Measurements from ENCODE around the gene PLK5.

PLK5 gene

GRCh38 chr19:1501200-1501595, 22.7 kb upstream of the PLK5 start:
- no peak overlapping the region for H3K4me3 ChIP-seq (replicated peaks; ENCODE audit: low read depth, low read length)
- DNase-seq (ENCODE audit: extremely low read depth, low read depth) = no peak
- no peak for TF ChIP-seq CTCF (IDR thresholded peaks at IDR 0.05; ENCODE audit: low read depth, low read length, missing control alignments)

GRCh38 chr19:1502433-1503088, 21.3 kb upstream of the PLK5 start:
- no peak for TF ChIP-seq CTCF (IDR thresholded peaks at IDR 0.05; ENCODE audit: low read depth, low read length, missing control alignments)
- no peak for DNase-seq (ENCODE audit: extremely low read depth, low read depth)
- H3K4me3 ChIP-seq (replicated peaks; ENCODE audit: low read depth, low read length) = no peak overlapping the region

GRCh38 chr19:1503089-1503924, 20.6 kb upstream of the PLK5 start:
- no peak overlapping the region for H3K4me3 ChIP-seq (replicated peaks; ENCODE audit: low read depth, low read length)
- TF ChIP-seq CTCF (IDR thresholded peaks at IDR 0.05; ENCODE audit: low read depth, low read length, missing control alignments) = peak; percentile 81
- DNase-seq (ENCODE audit: extremely low read depth, low read depth) = no peak

GRCh38 chr19:1503925-1504773, 19.7 kb upstream of the PLK5 start:
- TF ChIP-seq CTCF (IDR thresholded peaks at IDR 0.05; ENCODE audit: low read depth, low read length, missing control alignments) = no peak
- DNase-seq (ENCODE audit: extremely low read depth, low read depth) = no peak
- H3K4me3 ChIP-seq (replicated peaks; ENCODE audit: low read depth, low read length) = no peak overlapping the region

- no peak overlapping the region for H3K4me3 ChIP-seq (replicated peaks; ENCODE audit: low read depth, low read length)
- DNase-seq (ENCODE audit: extremely low read depth, low read depth) = no peak
- TF ChIP-seq CTCF (IDR thresholded peaks at IDR 0.05; ENCODE audit: low read depth, low read length, missing control alignments) = no peak
These were observed 18.9 kb upstream of the PLK5 start for GRCh38 chr19:1505012-1505411.

- DNase-seq (ENCODE audit: extremely low read depth, low read depth) = no peak
- no peak for TF ChIP-seq CTCF (IDR thresholded peaks at IDR 0.05; ENCODE audit: low read depth, low read length, missing control alignments)
- H3K4me3 ChIP-seq (replicated peaks; ENCODE audit: low read depth, low read length) = no peak overlapping the region
These were observed 17.6 kb upstream of the PLK5 start for GRCh38 chr19:1505991-1506881.
